Upper lobe of left lung (tissue), 6 donors: ENCODE data around the gene BNIPL. TPM values are rescaled to one million over a fixed set of nuclear protein-coding genes. Genes with fewer than 3 reads are reported as not detected.

Experiments
- ATAC-seq, 2 donors: fragments of 200-7000 bp; cut with Tn5 transposase; one replicate each; pipeline ENCODE4 v1.9.1; 2022; ENCODE audit warnings: mild to moderate bottlenecking in 2 of 2, moderate library complexity in 2 of 2; ENCODE audit not compliant: low FRiP score in 2 of 2
- DNase-seq, 2 donors: peaks; one replicate each; pipeline ENCODE4 v3.0.0-alpha.2; 2019 to 2020
- H3K27ac ChIP-seq, 4 donors: fragments of 200-600 bp; sonication (generic); one replicate each; pipeline ENCODE4 v1.5.1; 2016 to 2019
- H3K27me3 ChIP-seq, 4 donors: fragments of 200-600 bp; sonication (generic); one replicate each; pipeline ENCODE4 v1.5.1; 2017 to 2019
- H3K36me3 ChIP-seq, 4 donors: fragments of 200-600 bp; sonication (generic); one replicate each; pipeline ENCODE4 v1.5.1; 2016 to 2019
- H3K4me1 ChIP-seq, 4 donors: fragments of 200-600 bp; sonication (generic); one replicate each; pipeline ENCODE4 v1.5.1; 2018 to 2019
- H3K4me3 ChIP-seq, 4 donors: fragments of 200-600 bp; sonication (generic); one replicate each; pipeline ENCODE4 v1.5.1; 2017 to 2019; ENCODE audit warnings: mild to moderate bottlenecking in 2 of 4, moderate library complexity in 1 of 4
- H3K9me3 ChIP-seq, 4 donors: fragments of 200-600 bp; sonication (generic); one replicate each; pipeline ENCODE4 v1.5.1; 2018 to 2019
- CTCF ChIP-seq, 6 experiments: fragments of 450-650 bp in 4 of 6; fragments of 200-600 bp in 2 of 6; sonication (generic) in 2 of 6; IDR thresholded peaks; one replicate each; pipeline ENCODE4 v1.5.1; 2016 to 2019; ENCODE audit warnings: antibody characterized with exemption in 6 of 6
- EP300 ChIP-seq, 4 donors: sonication (generic); formaldehyde crosslinking; IDR thresholded peaks; one replicate each; pipeline ENCODE4 v1.5.1; 2017; ENCODE audit warnings: antibody characterized with exemption in 4 of 4, control low read depth in 2 of 4
- POLR2A ChIP-seq, 4 donors: fragments of 450-650 bp; IDR thresholded peaks; one replicate each; pipeline ENCODE4 v1.5.1; 2016 to 2017; ENCODE audit warnings: antibody characterized with exemption in 4 of 4, mild to moderate bottlenecking in 2 of 4
- POLR2AphosphoS5 ChIP-seq, 2 donors: sonication (generic); formaldehyde crosslinking; IDR thresholded peaks; one replicate each; pipeline ENCODE4 v1.5.1; 2017; ENCODE audit warnings: antibody characterized with exemption in 2 of 2
- WGBS, 2 donors: methylation state at CpG; one replicate each; pipeline ENCODE4 v1.1.5; 2017 to 2018; 5-methylcytosine and 5-hydroxymethylcytosine counted together
- total RNA-seq, 6 donors: library from RNA; depleted of rRNA in 4 of 6; stranded (reverse); fragments of >200 nt in 4 of 6; gene quantifications; one replicate each; pipeline versions ENCODE4 v1.1.0 to v1.2.1, GENCODE V29; 2016 to 2021
- donor health status: DM: no; HTN: no; CAD: no; lungs with moderate emphysema.
- donor health status: DM: no; HTN: yes; CAD: no; lungs with severe emphysema.

Gene BNIPL
- total RNA-seq, 6 donors from 2014 or later: 2.3 to 213 (median 11.7) TPM

GRCh38 chr1:151049458-151049857 lies 13.1 kb downstream of the BNIPL start:
- Histone ChIP-seq H3K36me3 (peaks cover 25 to 35% (median 28%) of the 10 kb centered on the region in 4 donors), H3K27ac (peak overlapping the region in 2 of 4 donors; percentile 4 to 91), H3K9me3 (no peaks in the 10 kb centered on the region), H3K27me3 (no peaks in the 10 kb centered on the region), H3K4me1 (peaks cover 9 to 26% (median 14%) of the 10 kb centered on the region in 4 donors), H3K4me3 (no peak overlapping the region)
- no peak for TF ChIP-seq POLR2A (IDR thresholded peaks at IDR 0.05)
- TF ChIP-seq POLR2AphosphoS5 (IDR thresholded peaks at IDR 0.05): no peak
- TF ChIP-seq CTCF (IDR thresholded peaks at IDR 0.05): no peak
- no peak for TF ChIP-seq EP300 (IDR thresholded peaks at IDR 0.05)
- DNase-seq (no peak), ATAC-seq (no peak)
- WGBS, 2 donors: 100% methylated on average over 3 to 5 of the region's 5 CpGs

GRCh38 chr1:151050051-151050688 lies 13.8 kb downstream of the BNIPL start:
- peak overlapping the region in 1 of 4 donors; percentile 4 for H3K27ac ChIP-seq
- no peak for ATAC-seq
- 83 to 93% methylated on average over 2 of the region's 2 CpGs for WGBS, 2 donors

GRCh38 chr1:151051356-151052009 lies 15.1 kb downstream of the BNIPL start:
- DNase-seq (no peak), ATAC-seq (no peak)
- Histone ChIP-seq H3K27me3 (no peaks in the 10 kb centered on the region), H3K9me3 (no peaks in the 10 kb centered on the region), H3K27ac (no peak overlapping the region), H3K36me3 (peaks cover 39 to 56% (median 42%) of the 10 kb centered on the region in 4 donors), H3K4me3 (no peak overlapping the region), H3K4me1 (peaks cover 22 to 42% (median 30%) of the 10 kb centered on the region in 4 donors)
- TF ChIP-seq CTCF (IDR thresholded peaks at IDR 0.05): no peak
- no peak for TF ChIP-seq EP300 (IDR thresholded peaks at IDR 0.05)
- no peak for TF ChIP-seq POLR2AphosphoS5 (IDR thresholded peaks at IDR 0.05)
- WGBS, 2 donors: 42 to 83% methylated on average over 2 of the region's 2 CpGs

More at GRCh38 chr1:151050051-151050688, 13.8 kb downstream of the BNIPL start:
- Histone ChIP-seq H3K9me3 (no peaks in the 10 kb centered on the region), H3K36me3 (peaks cover 32 to 42% (median 35%) of the 10 kb centered on the region in 4 donors), H3K4me3 (no peak overlapping the region), H3K27me3 (no peaks in the 10 kb centered on the region), H3K4me1 (peaks cover 9 to 29% (median 17%) of the 10 kb centered on the region in 4 donors)
- TF ChIP-seq POLR2AphosphoS5 (IDR thresholded peaks at IDR 0.05): no peak
- TF ChIP-seq CTCF (IDR thresholded peaks at IDR 0.05): no peak
- no peak for TF ChIP-seq EP300 (IDR thresholded peaks at IDR 0.05)
- TF ChIP-seq POLR2A (IDR thresholded peaks at IDR 0.05): no peak
- DNase-seq: no peak

GRCh38 chr1:151054971-151055547 lies 18.7 kb downstream of the BNIPL start:
- no peak for ATAC-seq
- H3K27ac ChIP-seq: peak overlapping the region; percentile 89 to 99 (median 98)

More at GRCh38 chr1:151054971-151055547, 18.7 kb downstream of the BNIPL start:
- 91 to 93% methylated on average over 4 of the region's 4 CpGs for WGBS, 2 donors
- no peaks in the 10 kb centered on the region for H3K27me3 ChIP-seq
- H3K9me3 ChIP-seq: no peaks in the 10 kb centered on the region
- no peak for DNase-seq
- TF ChIP-seq CTCF (IDR thresholded peaks at IDR 0.05) (no peak), EP300 (IDR thresholded peaks at IDR 0.05) (no peak), POLR2AphosphoS5 (IDR thresholded peaks at IDR 0.05) (no peak), POLR2A (IDR thresholded peaks at IDR 0.05) (no peak)
- H3K4me3 ChIP-seq: peak overlapping the region in 1 of 4 donors; percentile 65
- peaks cover 39 to 61% (median 42%) of the 10 kb centered on the region in 4 donors for H3K36me3 ChIP-seq
- H3K4me1 ChIP-seq: peaks cover 23 to 41% (median 38%) of the 10 kb centered on the region in 4 donors
